K562 (cell line): Measurements from ENCODE around the gene AGAP3. TPM values are rescaled to one million over a fixed set of nuclear protein-coding genes. Genes with fewer than 3 reads are reported as not detected.

Experiments
- ATF3 ChIP-seq, 2 experiments: fragments of 450-650 bp in 1 of 2; sonication (generic) in 1 of 2; formaldehyde crosslinking in 1 of 2; IDR thresholded peaks in 1 of 2; conservative IDR thresholded peaks in 1 of 2; 2 replicates each; pipeline versions ENCODE4 v1.6.1 to v1.8.1; 2016 to 2023; ENCODE audit warnings: mild to moderate bottlenecking in 2 of 2, moderate library complexity in 2 of 2, inconsistent platforms in 1 of 2, missing genetic modification reagents in 1 of 2
- CLOCK ChIP-seq: fragments of 250-450 bp; sonication (Bioruptor Pico); IDR thresholded peaks from 2 replicates; pipeline ENCODE4 v1.4.0; 2020; ENCODE audit warnings: mild to moderate bottlenecking, moderate library complexity, borderline replicate concordance
- GATAD2A ChIP-seq: fragments of 450-650 bp; IDR thresholded peaks from 2 replicates; pipeline ENCODE4 v1.6.1; 2017
- IRF9 ChIP-seq: fragments of 450-650 bp; IDR thresholded peaks from 2 replicates; pipeline ENCODE4 v1.6.1; 2016; ENCODE audit warnings: missing biosample characterization, missing genetic modification characterization
- MCM2 ChIP-seq: fragments of 450-650 bp; IDR thresholded peaks from 2 replicates; pipeline ENCODE4 v1.6.1; 2017; ENCODE audit warnings: low read depth, mild to moderate bottlenecking
- MCM7 ChIP-seq, 2 experiments: fragments of 450-650 bp; IDR thresholded peaks; 2 replicates each; pipeline ENCODE4 v1.6.1; 2016 to 2018
- MNT ChIP-seq, 2 experiments: fragments of 450-650 bp; conservative IDR thresholded peaks; 2 replicates each; pipeline ENCODE4 v1.6.1; 2017; ENCODE audit warnings: mild to moderate bottlenecking in 2 of 2, moderate library complexity in 2 of 2
- NFATC3 ChIP-seq: fragments of 450-650 bp; IDR thresholded peaks from 2 replicates; pipeline ENCODE4 v1.6.1; 2017; ENCODE audit warnings: mild to moderate bottlenecking
- PATZ1 ChIP-seq: fragments of 250-450 bp; sonication (Bioruptor Pico); IDR thresholded peaks from 2 replicates; pipeline ENCODE4 v1.5.0; 2020; ENCODE audit warnings: mild to moderate bottlenecking, borderline replicate concordance
- SMAD3 ChIP-seq: fragments of 450-650 bp; formaldehyde crosslinking; conservative IDR thresholded peaks from 2 replicates; pipeline ENCODE4 v1.4.0; 2020; ENCODE audit warnings: mild to moderate bottlenecking
- SMARCB1 ChIP-seq: IDR thresholded peaks from 2 replicates; pipeline ENCODE4 v1.6.1; 2011; ENCODE audit warnings: improper control_type of control experiment, low read depth; ENCODE audit not compliant: insufficient read length
- TGIF2 ChIP-seq: sonication (generic); formaldehyde crosslinking; IDR thresholded peaks from 2 replicates; pipeline ENCODE4 v1.8.1; 2022; ENCODE audit warnings: mild to moderate bottlenecking, missing genetic modification reagents, moderate library complexity
- THRAP3 ChIP-seq: fragments of 450-650 bp; IDR thresholded peaks from 2 replicates; pipeline ENCODE4 v1.6.1; 2016; ENCODE audit warnings: mild to moderate bottlenecking, inconsistent platforms, borderline replicate concordance
- YBX1 ChIP-seq: fragments of 450-650 bp; IDR thresholded peaks from 2 replicates; pipeline ENCODE4 v1.7.1; 2016; ENCODE audit warnings: mild to moderate bottlenecking
- ZNF143 ChIP-seq: sonication (generic); formaldehyde crosslinking; IDR thresholded peaks from 2 replicates; pipeline ENCODE4 v1.9.0; 2022; ENCODE audit warnings: mild to moderate bottlenecking, missing genetic modification reagents
- ZNF23 ChIP-seq: fragments of 250-450 bp; sonication (Bioruptor Pico); IDR thresholded peaks from 2 replicates; pipeline ENCODE4 v1.4.0; 2020; ENCODE audit warnings: mild to moderate bottlenecking
- ZNF263 ChIP-seq: sonication (generic); formaldehyde crosslinking; IDR thresholded peaks from 2 replicates; pipeline ENCODE4 v1.8.0; 2022; ENCODE audit warnings: mild to moderate bottlenecking, missing genetic modification reagents, borderline replicate concordance
- ZNF583 ChIP-seq: fragments of 250-450 bp; sonication (Bioruptor Pico); IDR thresholded peaks from 2 replicates; pipeline ENCODE4 v1.4.0; 2020
- ZNF766 ChIP-seq: fragments of 200-800 bp; sonication (Bioruptor generic); conservative IDR thresholded peaks from 2 replicates; pipeline ENCODE4 v1.6.1; 2016; ENCODE audit warnings: missing genetic modification characterization, missing compliant biosample characterization
- ZNF785 ChIP-seq: fragments of 250-450 bp; sonication (Bioruptor Pico); IDR thresholded peaks from 2 replicates; pipeline ENCODE4 v1.4.0; 2020; ENCODE audit warnings: mild to moderate bottlenecking
- polyA plus RNA-seq, 8 experiments: library from polyadenylated mRNA; depleted of rRNA in 4 of 8; stranded (reverse) in 5 of 8; unstranded in 3 of 8; fragments of >200 nt; fragmentation: Nextera tagmentation in 2 of 8; fragmentation: Illumina TruSeq in 1 of 8; extraction: Ambion mirVana in 2 of 8; extraction: Trizol in 1 of 8; gene quantifications; 2 replicates each; pipeline versions ENCODE4 v1.2.1 to v1.2.3, GENCODE V29; 2011 to 2014; ENCODE audit warnings: inconsistent platforms in 1 of 8, missing spikeins in 1 of 8
- total RNA-seq, 7 experiments: library from RNA; depleted of rRNA in 6 of 7; stranded (reverse); fragments of >200 nt in 6 of 7; fragmentation: Illumina TruSeq in 2 of 7; extraction: Trizol in 2 of 7; gene quantifications; 2 replicates each; pipeline versions ENCODE4 v1.2.1 to v1.2.3, GENCODE V29; 2011 to 2021; ENCODE audit warnings: low replicate concordance in 1 of 7

The AGAP3 gene
- total and polyA plus RNA-seq, 9 of the 15 experiments (the other 6 are each of a cell fraction or from before 2014, with no cell fraction given): 3.4 to 208 (median 62.2) TPM

- TF ChIP-seq MNT (conservative IDR thresholded peaks at IDR 0.05) (no peak), ZNF766 (CRISPR knock-in tag) (peak; percentile 64), MCM2 (no peak), IRF9 (tag) (no peak), MCM7 (IDR thresholded peaks at IDR 0.05) (no peak), ZNF143 (CRISPR knock-in tag) (peak; percentile 49; the same call in 1 of the 2 replicates), ZNF583 (peak; percentile 34; the same call in 1 of the 2 replicates), SMAD3 (no peak), ZNF263 (CRISPR knock-in tag) (peak; percentile 77), SMARCB1 (no peak), ZNF785 (no peak), YBX1 (no peak), TGIF2 (CRISPR knock-in tag) (no peak), GATAD2A (peak; percentile 89), CLOCK (no peak), ZNF23 (no peak), PATZ1 (no peak), ATF3 (IDR thresholded peaks at IDR 0.05) (no peak), ATF3 (CRISPR knock-in tag; conservative IDR thresholded peaks at IDR 0.05) (no peak), NFATC3 (no peak), THRAP3 (no peak)
Measured at GRCh38 chr7:151085691-151086620, at the start of gene AGAP3 (continued).
